ENCODE measurements around the gene UCN.
A peak's percentile ranks its signal among the peaks of the same experiment; 100 is the strongest.
"Not testable (repeated sequence)": the region's sequence is repeated elsewhere in the genome, so short reads cannot be mapped to it uniquely, and the experiment has no call there.

The UCN gene

GRCh38 chr2:27308359-27308881 lies at the start of gene UCN:
UCN (minus strand) TSS chr2:27308445; CDS start chr2:27307895, 550 bp downstream.
- no peaks in the 10 kb centered on the region for H3K9me3 ChIP-seq (replicated peaks in 1 of 11)
- TF ChIP-seq Cebpa-rat (IDR thresholded peaks at IDR 0.05), result no peak
- peaks cover 8 to 26% (median 20%) of the 10 kb centered on the region in 11 experiments; a peak in 17 of 22 replicates for H3K27me3 ChIP-seq
- peaks cover 0 to 75% (median 12%) of the 10 kb centered on the region in 11 experiments; a peak in 14 of 22 replicates for H4K20me1 ChIP-seq
- no peak within 1 kb of the TSS for H3K4me2 ChIP-seq
- no peak within 1 kb of the TSS for H3K9ac ChIP-seq
- peaks cover 34 to 61% (median 49%) of the 10 kb centered on the region in 11 experiments for H3K36me3 ChIP-seq
- no peak within 1 kb of the TSS for H3K4me3 ChIP-seq
- no peak within 1 kb of the TSS for H3K27ac ChIP-seq
- H3K4me1 ChIP-seq, result peaks cover 0 to 4% (median 0%) of the 10 kb centered on the region in 10 experiments; a peak in 2 of 20 replicates

- Histone ChIP-seq H3K27me3 (no peaks in the 10 kb centered on the region), H3K9me3 (replicated peaks in 1 of 11) (no peaks in the 10 kb centered on the region; a peak in 2 of 22 replicates), H3K4me2 (peak within 1 kb of the TSS; percentile 81 to 97 (median 93)), H3K4me3 (peak within 1 kb of the TSS; percentile 74 to 90 (median 80)), H3K9ac (peak within 1 kb of the TSS; percentile 84 to 99 (median 92)), H3K36me3 (peaks cover 0 to 33% (median 11%) of the 10 kb centered on the region in 11 experiments; a peak in 11 of 22 replicates), H4K20me1 (peaks cover 7 to 34% (median 19%) of the 10 kb centered on the region in 11 experiments; a peak in 18 of 22 replicates), H3K4me1 (peaks cover 34 to 42% (median 39%) of the 10 kb centered on the region in 10 experiments), H3K27ac (peak within 1 kb of the TSS; percentile 70 to 99 (median 91))
- TF ChIP-seq Cebpa-rat (IDR thresholded peaks at IDR 0.05), result peak in 2 of 11 experiments; percentile 20 to 54; a peak in 1 of 22 replicates
Observed at GRCh38 chr2:27356382-27357181, 48.3 kb upstream of the UCN start, which contains the start of gene GTF3C2. GTF3C2 (minus strand) TSS chr2:27356764; CDS start chr2:27343554, 13,210 bp downstream.

GRCh38 chr2:27356056-27356381 lies 47.8 kb upstream of the UCN start:
- Histone ChIP-seq H3K27me3 (no peaks in the 10 kb centered on the region), H3K27ac (peak overlapping the region; percentile 70 to 99 (median 91))

GRCh38 chr2:27354597-27354927 lies 46.3 kb upstream of the UCN start:
- Histone ChIP-seq H3K4me2 (peak overlapping the region; percentile 19 to 97 (median 89); a peak in 20 of 22 replicates), H3K36me3 (peaks cover 6 to 50% (median 18%) of the 10 kb centered on the region in 11 experiments; a peak in 19 of 22 replicates), H3K9me3 (replicated peaks in 1 of 11) (no peaks in the 10 kb centered on the region; a peak in 2 of 22 replicates), H3K4me3 (no peak overlapping the region), H3K27ac (peak overlapping the region in 2 of 11 experiments; percentile 1 to 20; a peak in 2 of 22 replicates), H4K20me1 (peaks cover 24 to 54% (median 35%) of the 10 kb centered on the region in 11 experiments; a peak in 20 of 22 replicates), H3K27me3 (no peaks in the 10 kb centered on the region), H3K9ac (peak overlapping the region in 2 of 11 experiments; percentile 6 to 31; a peak in 2 of 22 replicates), H3K4me1 (peaks cover 34 to 42% (median 39%) of the 10 kb centered on the region in 10 experiments)
- no peak for TF ChIP-seq Cebpa-rat (IDR thresholded peaks at IDR 0.05)

More at GRCh38 chr2:27356056-27356381, 47.8 kb upstream of the UCN start:
- H3K9me3 ChIP-seq (replicated peaks in 1 of 11), result no peaks in the 10 kb centered on the region; a peak in 2 of 22 replicates
- H3K36me3 ChIP-seq, result peaks cover 0 to 35% (median 14%) of the 10 kb centered on the region in 11 experiments; a peak in 12 of 22 replicates
- H4K20me1 ChIP-seq, result peaks cover 13 to 39% (median 24%) of the 10 kb centered on the region in 11 experiments; a peak in 20 of 22 replicates
- peak overlapping the region; percentile 81 to 97 (median 93) for H3K4me2 ChIP-seq
- H3K4me3 ChIP-seq, result peak overlapping the region; percentile 74 to 90 (median 80)
- H3K4me1 ChIP-seq, result peaks cover 34 to 42% (median 39%) of the 10 kb centered on the region in 10 experiments
- no peak for TF ChIP-seq Cebpa-rat (IDR thresholded peaks at IDR 0.05)
- peak overlapping the region; percentile 84 to 99 (median 92) for H3K9ac ChIP-seq

GRCh38 chr2:27353762-27354596 lies 45.7 kb upstream of the UCN start:
- H3K9me3 ChIP-seq (replicated peaks in 1 of 11), result no peaks in the 10 kb centered on the region; a peak in 2 of 22 replicates
- H3K4me1 ChIP-seq, result peaks cover 34 to 42% (median 39%) of the 10 kb centered on the region in 10 experiments
- TF ChIP-seq Cebpa-rat (IDR thresholded peaks at IDR 0.05), result no peak
- no peaks in the 10 kb centered on the region for H3K27me3 ChIP-seq
- peaks cover 24 to 59% (median 36%) of the 10 kb centered on the region in 11 experiments; a peak in 20 of 22 replicates for H4K20me1 ChIP-seq
- peak overlapping the region in 2 of 11 experiments; percentile 1 to 20; a peak in 2 of 22 replicates for H3K27ac ChIP-seq
- peak overlapping the region; percentile 19 to 97 (median 89); a peak in 20 of 22 replicates for H3K4me2 ChIP-seq
- peak overlapping the region in 3 of 11 experiments; percentile 6 to 31 (median 14); a peak in 3 of 22 replicates for H3K9ac ChIP-seq
- H3K4me3 ChIP-seq, result no peak overlapping the region
- H3K36me3 ChIP-seq, result peaks cover 6 to 56% (median 23%) of the 10 kb centered on the region in 11 experiments; a peak in 19 of 22 replicates

- Histone ChIP-seq H3K4me2 (peak overlapping the region in 9 of 11 experiments; percentile 3 to 97 (median 89); a peak in 8 of 22 replicates), H4K20me1 (peaks cover 28 to 63% (median 40%) of the 10 kb centered on the region in 11 experiments; a peak in 20 of 22 replicates), H3K36me3 (peaks cover 6 to 58% (median 25%) of the 10 kb centered on the region in 11 experiments; a peak in 19 of 22 replicates), H3K27ac (0 out of 22 replicates have a peak overlapping the region, but pooled peaks of 1 of the 11 experiments have one; percentile 20), H3K4me1 (peaks cover 31 to 40% (median 36%) of the 10 kb centered on the region in 10 experiments)
- not testable (repeated sequence) for H3K4me3 ChIP-seq; H3K27me3 ChIP-seq; H3K9ac ChIP-seq; H3K9me3 ChIP-seq (replicated peaks in 1 of 11)
Observed at GRCh38 chr2:27353386-27353761, 45.1 kb upstream of the UCN start.

GRCh38 chr2:27351802-27352598 lies 43.8 kb upstream of the UCN start:
- TF ChIP-seq Cebpa-rat (IDR thresholded peaks at IDR 0.05), result no peak
- peaks cover 11 to 67% (median 37%) of the 10 kb centered on the region in 11 experiments for H3K36me3 ChIP-seq
- no peaks in the 10 kb centered on the region for H3K9me3 ChIP-seq (replicated peaks in 1 of 11)
- peaks cover 37 to 77% (median 53%) of the 10 kb centered on the region in 11 experiments; a peak in 21 of 22 replicates for H4K20me1 ChIP-seq
- no peak overlapping the region for H3K4me2 ChIP-seq
- no peak overlapping the region; a peak in 1 of 22 replicates for H3K9ac ChIP-seq
- no peaks in the 10 kb centered on the region for H3K27me3 ChIP-seq
- H3K4me3 ChIP-seq, result no peak overlapping the region
- peaks cover 23 to 30% (median 27%) of the 10 kb centered on the region in 10 experiments for H3K4me1 ChIP-seq
- H3K27ac ChIP-seq, result no peak overlapping the region

Data from BLaER1 treated with 17β-estradiol and CSF1 and Interleukin-3, amounts not matched to agents 10 nM and 100 nM (cell line).